HG03039 (cell line): ENCODE results near the gene UBE2E3.
"Not testable (repeated sequence)": the region's sequence is repeated elsewhere in the genome, so short reads cannot be mapped to it uniquely, and the experiment has no call there.

Source experiments
- ATAC-seq: cut with Tn5 transposase; IDR thresholded peaks from one replicate; pipeline ENCODE4 v1.9.1; 2021; ENCODE audit warnings: mild to moderate bottlenecking, moderate library complexity; ENCODE audit not compliant: unreplicated experiment

Gene UBE2E3

DNA sequence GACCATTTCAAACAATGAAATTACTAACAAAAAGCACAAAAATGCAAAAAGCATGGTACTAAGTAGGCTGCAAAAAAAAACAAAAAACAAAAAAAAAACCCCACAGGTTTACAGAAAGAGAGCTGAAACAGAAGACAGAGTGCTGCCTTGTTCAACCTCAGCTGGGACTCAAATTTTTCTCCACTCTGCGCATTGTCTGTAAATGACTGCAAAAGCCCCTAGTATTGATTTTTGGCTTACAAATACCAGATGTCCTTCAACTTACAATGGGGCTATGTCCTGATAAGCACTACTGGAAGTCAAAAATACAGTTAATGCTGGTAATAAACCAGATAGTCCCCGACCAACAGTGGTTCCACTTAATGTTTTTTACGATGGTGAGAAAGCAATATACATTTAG lies 42.2 kb downstream of the UBE2E3 start:
- no peak for ATAC-seq

DNA sequence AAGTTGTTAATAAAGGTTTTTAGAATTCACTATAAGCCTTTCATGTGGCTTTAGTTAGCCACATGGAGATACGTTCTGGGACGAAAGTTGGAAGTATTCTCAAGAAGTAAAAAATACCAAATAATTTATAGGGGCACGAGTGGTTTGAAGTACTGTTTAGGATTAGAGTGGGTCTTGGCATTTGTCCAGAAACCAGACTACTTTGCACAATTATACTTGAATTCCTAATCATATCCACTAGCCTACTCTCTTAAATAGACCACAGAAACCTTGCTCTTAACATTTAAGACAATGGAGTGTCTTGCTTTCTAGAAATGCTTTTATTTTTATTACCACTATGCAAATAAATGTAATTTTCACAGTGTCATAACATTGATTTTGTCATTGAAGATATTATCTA lies 44.6 kb downstream of the UBE2E3 start:
- no peak for ATAC-seq

DNA sequence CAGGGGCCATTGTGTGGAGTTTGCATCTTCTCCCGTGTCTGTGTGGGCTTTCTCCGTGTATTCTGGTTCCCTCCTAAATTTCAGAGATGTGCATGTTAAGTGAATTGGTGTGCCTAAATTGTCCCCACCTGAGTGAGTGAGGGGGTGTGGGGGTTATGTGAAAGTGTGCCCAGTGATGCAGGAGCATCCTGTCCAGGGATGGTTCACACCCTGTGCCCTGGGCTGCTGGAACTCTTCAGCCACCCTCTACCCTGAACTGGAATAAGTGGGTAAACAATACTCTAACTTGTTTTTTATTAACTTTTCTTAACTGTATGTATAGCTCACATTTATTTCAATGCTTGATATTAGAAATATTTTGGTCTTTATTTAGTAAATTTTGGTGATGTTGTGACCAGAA lies 56.0 kb downstream of the UBE2E3 start:
- ATAC-seq: no peak

DNA sequence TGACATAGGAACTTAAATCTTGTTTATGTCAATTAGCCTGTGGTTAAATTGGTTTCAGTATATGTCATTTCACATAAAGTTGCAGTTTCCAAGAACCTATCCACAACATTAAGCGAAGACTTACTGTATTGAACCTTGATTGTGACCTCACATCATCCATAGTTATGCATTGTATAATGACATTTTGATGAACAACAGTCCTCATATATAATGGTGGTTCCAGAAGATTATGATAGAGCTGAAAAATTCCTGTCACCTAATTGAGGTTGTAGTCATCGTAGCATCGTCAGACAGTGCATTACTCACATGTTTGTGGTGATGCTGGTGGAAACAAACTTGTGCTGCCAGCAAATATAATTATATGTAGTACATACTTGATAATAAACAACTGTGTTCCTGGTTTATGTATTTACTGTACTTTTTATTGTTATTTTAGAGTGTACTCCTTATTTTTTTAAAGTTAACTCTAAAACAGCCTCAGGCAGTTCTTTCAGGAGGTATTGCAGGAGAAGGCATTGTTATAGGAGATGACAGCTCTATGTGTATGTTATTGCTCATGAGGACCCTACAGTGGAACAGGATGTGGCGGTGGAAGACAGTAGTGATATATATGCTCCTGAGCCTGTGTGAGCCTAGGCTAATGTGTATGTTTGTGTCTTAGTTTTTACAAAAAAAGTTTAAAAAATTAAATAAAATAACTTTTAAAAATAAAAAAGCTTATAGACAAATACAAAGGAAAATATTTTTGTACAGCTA lies 56.6 kb downstream of the UBE2E3 start:
- no peak for ATAC-seq

DNA sequence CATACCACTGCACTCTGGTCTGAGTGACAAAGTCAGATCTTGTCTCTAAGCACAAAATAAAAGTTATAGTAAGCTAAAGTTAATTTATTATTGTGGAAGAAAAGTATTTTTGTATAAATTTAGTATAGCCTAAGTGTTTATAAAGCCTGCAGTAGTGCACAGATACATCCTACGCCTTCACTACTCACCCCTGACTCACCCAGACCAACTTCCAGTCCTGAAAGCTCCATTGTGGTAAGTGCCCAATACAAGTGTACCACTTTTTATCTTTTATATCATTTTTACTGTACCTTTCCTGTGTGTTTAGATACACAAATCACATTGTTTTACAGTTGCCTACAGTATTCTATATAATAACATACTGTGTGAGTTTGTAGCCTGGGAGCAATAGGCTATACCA lies 57.5 kb downstream of the UBE2E3 start:
- ATAC-seq: no peak

DNA sequence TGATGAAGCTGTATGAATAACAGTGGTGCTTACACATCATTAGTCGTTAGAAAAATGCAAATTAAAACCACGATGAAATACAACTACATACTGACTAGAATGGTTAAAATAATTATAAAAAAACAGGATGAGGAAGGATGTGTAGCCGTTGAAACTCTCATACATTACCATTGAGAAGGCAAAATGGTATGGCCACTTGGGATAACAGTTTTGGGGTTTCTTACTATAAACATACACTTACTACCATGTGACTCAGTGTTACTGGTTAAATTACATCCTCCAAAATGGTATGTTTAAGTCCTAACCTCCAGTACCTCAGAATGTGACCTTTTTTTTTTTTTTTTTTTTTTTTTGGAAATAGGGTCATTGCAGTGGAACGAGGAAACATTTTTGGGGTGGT lies 58.4 kb downstream of the UBE2E3 start:
- ATAC-seq: no peak

DNA sequence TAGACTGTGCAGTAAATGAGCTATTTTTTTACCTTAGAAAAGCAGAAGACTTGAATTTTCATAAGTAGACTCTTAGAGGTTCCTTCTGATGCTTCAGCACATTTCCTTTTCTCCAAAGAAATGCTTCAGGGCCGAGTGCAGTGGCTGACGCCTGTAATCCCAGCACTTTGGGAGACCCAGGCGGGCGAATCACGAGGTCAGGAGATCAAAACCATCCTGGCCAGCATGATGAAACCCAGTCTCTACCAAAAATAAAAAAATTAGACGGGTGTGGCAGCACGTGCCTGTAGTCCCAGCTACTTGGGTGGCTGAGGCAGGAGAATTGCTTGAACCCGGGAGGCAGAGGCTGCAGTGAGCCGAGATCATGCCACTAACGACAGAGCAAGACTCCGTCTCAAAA lies 60.4 kb downstream of the UBE2E3 start:
- not testable (repeated sequence) for ATAC-seq

DNA sequence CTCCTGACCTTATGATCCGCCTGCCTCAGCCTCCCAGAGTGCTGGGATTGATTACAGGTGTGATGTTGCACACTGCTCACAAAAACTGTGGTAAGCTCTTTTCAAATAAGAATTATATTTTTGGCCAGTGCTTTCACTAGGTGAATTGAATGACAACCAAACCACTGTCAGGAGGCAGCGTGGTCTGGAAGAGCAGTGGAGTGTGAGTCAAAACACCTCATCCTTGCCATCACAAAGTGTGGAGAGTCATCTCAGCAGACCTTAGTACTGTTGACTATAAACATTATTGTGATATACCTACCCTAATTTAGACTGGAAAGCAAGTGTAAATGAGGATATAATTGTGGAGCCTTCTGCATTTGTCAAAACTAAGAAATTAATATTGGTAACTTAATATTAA lies 61.3 kb downstream of the UBE2E3 start:
- peak; percentile 47 for ATAC-seq

DNA sequence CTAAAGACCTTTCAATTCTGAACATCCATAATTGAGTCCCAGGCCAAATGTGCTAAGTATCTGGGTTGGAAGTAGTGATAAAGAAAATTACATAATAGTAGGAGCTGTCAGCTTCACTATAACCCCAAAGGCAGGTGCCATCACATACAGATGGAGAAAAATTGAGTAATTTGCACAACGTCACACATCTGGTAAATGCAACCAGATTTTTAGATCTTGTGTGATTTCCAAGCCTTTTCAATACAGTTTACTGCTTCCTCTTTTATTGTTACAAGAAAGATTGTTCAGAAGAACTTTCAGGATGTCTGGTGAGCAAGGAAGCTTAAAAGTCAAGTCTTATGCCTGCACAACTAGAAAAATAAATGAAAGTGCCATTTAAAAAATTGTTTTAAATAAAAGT lies 62.3 kb downstream of the UBE2E3 start:
- ATAC-seq: no peak

DNA sequence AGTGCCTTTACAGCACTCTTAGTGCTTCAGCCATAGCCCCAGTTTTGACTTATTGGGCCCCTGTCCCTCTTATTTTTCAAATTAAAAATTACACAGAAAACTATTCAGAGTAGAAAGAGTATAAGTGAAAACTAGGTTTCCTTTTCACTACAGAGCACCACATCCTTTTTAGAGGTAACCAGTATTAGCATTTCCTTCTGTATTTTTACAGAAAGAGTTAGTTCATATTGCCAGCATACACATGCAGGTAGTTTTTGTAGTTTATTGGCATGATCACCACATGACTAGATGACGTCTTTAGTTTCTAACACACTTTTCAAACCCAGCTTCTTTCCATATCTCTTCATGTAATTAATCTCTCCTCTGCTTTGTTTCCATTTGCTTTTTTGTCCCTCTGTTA lies 66.4 kb downstream of the UBE2E3 start:
- ATAC-seq: no peak

DNA sequence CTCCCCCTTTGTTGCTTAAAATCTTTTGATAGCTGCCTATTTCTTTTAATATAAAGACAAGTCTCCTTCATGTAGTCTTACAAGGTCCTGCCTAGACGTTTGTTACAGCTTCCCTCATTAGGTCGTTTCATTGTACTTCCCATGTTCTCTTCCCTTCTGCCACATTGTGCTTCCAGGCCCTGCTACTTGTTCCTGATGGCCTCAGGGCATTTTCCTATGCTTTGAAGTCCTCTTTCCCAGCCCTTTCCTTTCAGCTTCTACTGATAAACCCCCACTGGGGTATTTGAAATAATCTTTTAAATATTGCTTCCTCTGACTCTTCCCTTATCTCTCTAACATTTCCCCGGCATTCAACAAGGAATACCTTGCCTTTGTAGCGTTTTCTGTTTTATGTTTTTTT lies 67.4 kb downstream of the UBE2E3 start:
- no peak for ATAC-seq

DNA sequence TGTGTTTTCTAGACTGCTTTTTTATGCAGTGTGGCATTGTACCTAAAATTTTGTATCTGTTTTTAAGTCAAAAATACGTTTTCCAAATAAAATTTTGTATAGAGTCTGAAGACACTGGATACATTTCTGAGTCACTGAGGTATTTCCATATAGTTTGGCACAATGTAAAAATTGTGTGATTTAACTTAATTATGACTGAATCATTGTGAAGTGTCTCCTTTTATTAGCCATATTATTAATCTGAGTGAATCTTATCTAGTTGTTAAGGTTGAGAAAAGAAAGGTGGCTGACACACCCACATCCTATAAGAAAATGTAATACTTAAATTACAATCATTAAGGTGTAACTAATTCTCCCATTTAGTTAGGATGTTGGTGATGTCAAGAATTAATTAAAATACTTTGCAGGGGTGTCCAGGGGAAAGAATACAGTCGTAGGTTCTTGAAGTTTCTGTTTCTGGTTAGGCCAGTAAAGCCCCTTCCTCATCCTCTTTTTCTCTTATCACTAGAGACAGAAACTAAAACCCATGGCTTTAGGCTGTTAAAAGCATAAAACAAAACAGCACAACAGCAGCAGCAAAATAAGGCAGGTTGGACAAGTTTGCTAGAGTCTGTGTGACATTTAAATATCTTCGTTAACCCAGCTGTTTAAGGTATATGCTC lies 71.6 kb downstream of the UBE2E3 start:
- no peak for ATAC-seq

DNA sequence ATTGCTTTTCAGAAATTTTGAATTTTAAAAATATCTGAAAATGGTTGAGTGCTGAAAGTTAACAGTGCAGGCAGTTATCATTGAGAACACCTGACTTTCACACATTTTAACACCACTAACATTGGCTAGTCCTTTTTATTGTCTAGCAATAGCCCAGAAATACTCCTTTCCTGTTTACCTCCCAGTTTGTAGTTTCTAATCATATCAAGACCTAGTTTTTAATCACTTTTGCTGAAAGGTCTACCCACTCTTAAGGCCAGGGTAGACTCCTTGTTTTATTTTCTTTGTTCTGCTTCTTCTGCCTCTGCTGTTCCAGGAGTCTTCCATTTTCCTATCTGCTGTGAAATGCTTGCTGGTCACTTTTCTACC lies 72.1 kb downstream of the UBE2E3 start:
- no peak for ATAC-seq

DNA sequence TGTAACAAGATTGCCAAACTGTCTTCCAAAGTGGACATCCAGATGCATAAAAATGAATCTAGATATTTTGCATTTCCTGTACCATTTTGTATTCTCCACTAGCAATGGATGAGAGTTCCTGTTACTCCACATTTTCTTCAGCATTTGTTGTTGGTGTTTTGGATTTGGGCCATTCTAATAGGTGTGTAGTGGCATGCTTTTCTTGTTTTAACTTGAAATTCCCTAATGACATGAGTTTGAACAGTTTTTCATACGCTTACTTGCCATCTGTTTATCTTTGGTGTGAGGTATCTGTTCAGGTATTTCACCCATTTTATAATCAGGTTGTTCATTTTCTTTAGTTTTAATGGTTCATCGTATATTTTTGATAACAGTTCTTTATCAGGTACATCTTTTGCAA lies 73.9 kb downstream of the UBE2E3 start:
- ATAC-seq: no peak

DNA sequence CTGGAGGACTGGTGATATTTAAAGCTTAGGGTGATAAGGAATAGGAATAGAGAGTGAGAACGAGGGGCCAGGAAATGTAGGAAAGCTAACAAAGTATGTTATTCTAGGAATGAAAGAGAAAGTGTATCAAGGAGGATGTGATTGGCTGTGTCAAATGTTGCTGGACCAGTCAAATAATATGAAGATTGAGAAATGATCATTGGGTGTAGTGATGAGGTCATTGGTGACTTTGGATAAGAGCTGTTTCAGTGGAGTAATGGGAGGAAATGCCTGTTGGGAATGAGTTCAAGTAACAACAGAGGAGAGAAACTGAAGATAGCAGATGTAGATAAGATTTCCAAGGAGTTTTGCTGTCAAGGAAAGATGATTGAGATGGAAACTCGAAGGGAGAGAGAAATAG lies 74.4 kb downstream of the UBE2E3 start:
- no peak for ATAC-seq

DNA sequence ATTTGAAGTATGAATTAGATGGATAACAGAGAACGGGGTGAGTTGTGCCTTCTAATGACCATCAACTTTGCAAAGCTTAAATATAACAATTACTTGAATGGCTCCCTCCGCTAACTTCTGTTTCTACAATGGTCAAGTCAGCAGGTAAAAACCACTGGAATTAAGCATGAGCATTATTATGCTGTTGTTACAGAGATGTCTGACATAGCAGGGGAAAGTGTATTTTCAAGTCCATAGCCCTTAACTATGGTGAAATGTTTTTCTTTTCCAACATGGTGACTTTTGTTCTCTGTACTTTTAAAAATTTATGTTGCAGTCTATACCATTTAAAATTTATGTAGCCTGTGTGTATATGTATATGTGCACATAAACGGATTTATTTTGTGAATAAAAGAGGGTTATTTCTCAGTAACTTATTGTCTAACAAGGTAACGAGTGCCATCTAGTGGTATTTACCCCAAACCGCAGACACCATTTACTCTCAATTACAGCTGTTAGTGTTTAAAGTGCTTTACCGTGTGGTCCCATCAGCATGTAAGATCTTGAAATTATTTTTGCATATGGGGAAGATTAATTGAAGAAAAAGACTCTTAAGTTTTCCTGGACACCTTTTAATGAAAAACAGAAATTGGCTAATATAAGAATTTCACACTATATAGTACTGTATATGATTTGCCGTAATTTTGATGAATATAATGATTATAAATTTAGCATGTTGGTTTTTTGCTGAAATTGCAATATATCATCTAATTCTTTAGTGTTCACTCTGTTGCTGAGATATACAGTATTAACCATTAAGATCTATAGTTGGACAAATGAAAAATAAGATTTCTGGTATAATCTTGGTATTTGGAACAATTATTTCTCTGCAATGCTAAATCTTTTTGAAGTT lies 78.2 kb downstream of the UBE2E3 start:
- peak; percentile 63 for ATAC-seq

DNA sequence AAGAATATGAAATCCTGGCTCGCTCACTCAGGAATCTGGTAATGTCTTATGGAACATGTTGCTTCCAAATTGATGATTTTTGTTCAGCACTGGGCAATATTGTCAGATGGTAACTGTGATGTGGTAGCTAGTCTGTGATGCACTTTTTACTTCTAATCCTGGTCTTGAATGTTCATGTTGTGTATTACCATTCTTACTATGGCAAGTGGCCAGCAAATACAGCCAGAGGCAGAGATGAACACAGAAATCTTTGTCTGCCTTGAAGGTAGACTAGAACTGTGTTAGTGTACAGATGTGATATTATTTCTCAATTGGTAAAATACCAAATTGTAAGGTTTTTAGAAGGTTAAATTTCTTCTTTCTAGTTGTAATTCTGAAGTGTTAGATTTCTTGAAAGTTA lies 83.3 kb downstream of the UBE2E3 start:
- ATAC-seq: no peak

DNA sequence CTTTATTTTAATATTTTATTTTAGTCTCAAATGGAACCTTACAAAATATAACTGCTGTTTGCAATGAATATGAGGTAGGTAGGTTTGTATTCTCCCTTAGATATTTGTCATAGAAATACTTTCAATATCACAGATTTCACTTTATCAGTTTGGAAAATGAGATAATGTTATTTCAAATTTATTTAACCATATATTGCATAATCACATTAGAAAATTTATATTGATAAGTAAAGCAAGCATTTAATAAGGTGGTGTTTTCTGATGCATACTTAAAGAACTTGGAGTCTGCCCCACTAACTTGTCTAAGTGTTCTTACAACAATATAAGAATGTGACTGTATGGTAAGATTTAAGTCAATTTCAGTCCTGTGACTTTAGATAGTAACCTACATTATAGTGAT lies 85.1 kb downstream of the UBE2E3 start:
- no peak for ATAC-seq

DNA sequence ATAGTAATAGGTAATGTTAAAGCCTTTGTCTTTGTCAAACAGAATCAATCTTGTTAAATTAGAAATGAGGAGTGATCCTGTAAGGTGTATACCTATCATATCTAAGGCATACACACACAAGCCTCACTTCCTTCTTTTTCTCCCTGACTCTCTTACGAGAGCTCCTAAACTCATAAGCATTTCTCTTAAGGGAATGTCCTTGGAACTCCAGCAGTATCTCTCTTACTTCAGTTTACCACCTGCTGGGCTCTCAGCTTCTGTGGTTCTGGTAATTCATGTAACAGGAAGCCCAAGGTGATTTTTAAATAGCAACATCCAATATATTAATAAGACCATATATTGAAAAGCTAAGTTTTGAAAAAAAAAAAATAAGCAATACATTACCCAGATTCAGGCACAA lies 85.9 kb downstream of the UBE2E3 start:
- no peak for ATAC-seq

DNA sequence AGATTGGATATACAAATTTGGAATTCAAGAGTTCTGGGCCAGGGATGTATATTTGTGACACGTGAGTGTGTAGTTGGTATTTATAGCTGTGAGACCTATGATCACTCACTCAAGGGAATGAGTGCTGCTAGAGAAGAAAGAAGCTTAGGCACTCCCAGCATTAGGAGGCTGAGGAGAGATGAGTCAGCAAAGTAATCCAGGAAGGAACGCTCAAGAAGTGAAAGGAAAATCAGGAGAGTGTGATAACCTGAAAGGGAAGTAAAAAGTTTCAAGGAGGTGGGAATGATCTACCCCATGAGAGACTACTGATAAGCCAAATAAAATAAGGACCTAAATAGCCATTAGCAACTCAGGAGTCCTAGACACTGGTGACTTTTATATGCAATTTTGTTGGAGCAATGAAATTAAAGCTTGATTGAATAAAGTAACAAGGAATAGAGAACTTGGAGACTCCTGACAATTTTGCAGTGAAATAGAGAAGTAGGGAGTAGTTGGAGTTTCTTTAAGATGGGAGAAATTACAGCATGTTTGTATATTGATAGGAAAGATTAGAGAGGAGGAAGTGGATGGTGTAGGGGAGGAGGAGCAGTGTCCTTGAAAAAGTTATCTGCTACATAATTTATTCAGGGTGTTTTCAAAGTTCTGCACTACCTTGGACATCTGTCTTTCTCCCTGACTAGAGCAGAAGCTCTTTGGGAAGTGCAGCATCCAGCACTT lies 89.9 kb downstream of the UBE2E3 start:
- ATAC-seq: no peak

DNA sequence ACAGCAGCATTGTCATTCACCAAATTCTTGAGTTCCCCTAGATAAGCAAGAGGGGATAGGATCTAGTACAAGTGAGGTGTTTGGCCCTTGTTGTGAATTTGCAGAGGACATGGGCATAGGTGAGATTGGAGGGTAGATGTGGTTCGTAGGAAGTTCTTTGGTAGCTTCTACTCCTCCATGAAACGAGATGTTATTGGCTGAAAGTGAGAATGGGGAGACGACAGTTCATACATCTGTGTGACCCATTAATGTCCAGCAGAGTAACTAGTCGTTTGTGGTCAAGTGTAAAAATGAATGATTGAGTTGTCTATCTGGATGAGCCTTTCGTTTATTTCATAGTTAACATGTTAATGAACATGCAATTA lies 90.4 kb downstream of the UBE2E3 start:
- no peak for ATAC-seq
